B cell (primary cell): ENCODE results near the gene ARHGEF37. TPM values are rescaled to one million over a fixed set of nuclear protein-coding genes. Genes with fewer than 3 reads are reported as not detected.

ENCODE experiments used
- ATAC-seq: fragments of 200-7000 bp; cut with Tn5 transposase; one replicate; pipeline ENCODE4 v1.10.0; 2021; ENCODE audit warnings: low read depth, mild to moderate bottlenecking, moderate number of reproducible peaks, moderate library complexity
- CTCF ChIA-PET: fragments of 350-600 bp; sonication (Branson Sonifier 250); formaldehyde crosslinking; loops from one replicate; lab custom pipeline; 2021; ENCODE audit warnings: antibody characterized with exemption, inconsistent platforms; lab: Charles Lee
- POLR2A ChIA-PET: fragments of 350-600 bp; sonication (Branson Sonifier 250); formaldehyde crosslinking; loops from one replicate; lab custom pipeline; 2021; ENCODE audit warnings: antibody characterized with exemption; lab: Charles Lee
- DNase-seq: peaks from one replicate; pipeline ENCODE4 v3.0.0; 2013
- H2AFZ ChIP-seq: 2 replicates; pipeline ENCODE4 v1.6.1; 2012; ENCODE audit warnings: mild to moderate bottlenecking, low read depth, low read length; ENCODE audit not compliant: insufficient read depth, poor library complexity, severe bottlenecking
- H3K27ac ChIP-seq, 2 donors: 1 replicate in 1 of 2; 2 replicates in 1 of 2; pipeline ENCODE4 v1.5.1; 2012 to 2013; ENCODE audit warnings: low read length in 2 of 2, mild to moderate bottlenecking in 2 of 2, moderate library complexity in 1 of 2
- H3K27me3 ChIP-seq, 4 experiments: fragments of 200-600 bp in 1 of 4; sonication (generic) in 1 of 4; replicated peaks in 1 of 4; 1 replicate in 2 of 4; 2 replicates in 2 of 4; pipeline versions ENCODE4 v1.6.1 to v1.7.0; 2013 to 2016; ENCODE audit warnings: low read length in 3 of 4, mild to moderate bottlenecking in 2 of 4, mixed read lengths in 1 of 4, moderate library complexity in 1 of 4; ENCODE audit not compliant: insufficient read depth in 4 of 4, control insufficient read depth in 3 of 4; ENCODE audit errors: control extremely low read depth in 1 of 4
- H3K36me3 ChIP-seq, 2 experiments: replicated peaks in 1 of 2; 1 replicate in 1 of 2; 2 replicates in 1 of 2; pipeline versions ENCODE4 v1.6.1 to v1.7.1; 2013; ENCODE audit warnings: low read length in 1 of 2; ENCODE audit not compliant: insufficient read depth in 2 of 2, control insufficient read depth in 1 of 2; ENCODE audit errors: control extremely low read depth in 1 of 2, extremely low read depth in 1 of 2
- H3K4me1 ChIP-seq, 2 donors: fragments of 200-600 bp in 1 of 2; sonication (generic) in 1 of 2; 1 replicate in 1 of 2; 2 replicates in 1 of 2; pipeline versions ENCODE4 v1.5.1 to v1.6.1; 2013 to 2017; ENCODE audit warnings: low read length in 2 of 2; ENCODE audit not compliant: control insufficient read depth in 2 of 2, insufficient read depth in 2 of 2
- H3K4me2 ChIP-seq: replicated peaks from 2 replicates; pipeline ENCODE3; 2012; ENCODE audit warnings: mild to moderate bottlenecking, low read depth, low read length; ENCODE audit not compliant: poor library complexity, severe bottlenecking
- H3K4me3 ChIP-seq, 5 experiments: fragments of 200-600 bp in 1 of 5; sonication (generic) in 1 of 5; 1 replicate in 3 of 5; 2 replicates in 2 of 5; pipeline versions ENCODE4 v1.5.1 to v1.7.0; 2011 to 2016; ENCODE audit warnings: low read length in 4 of 5, mild to moderate bottlenecking in 4 of 5, low read depth in 2 of 5, control low read depth in 1 of 5, moderate library complexity in 1 of 5; ENCODE audit not compliant: insufficient read depth in 1 of 5; ENCODE audit errors: control extremely low read depth in 1 of 5, extremely low read depth in 1 of 5
- H3K79me2 ChIP-seq: fragments of 200-600 bp; sonication (generic); one replicate; pipeline ENCODE4 v1.6.0; 2016; ENCODE audit warnings: low read length; ENCODE audit not compliant: control insufficient read depth, insufficient read depth
- H3K9ac ChIP-seq: fragments of 200-600 bp; sonication (generic); 2 replicates; pipeline ENCODE4 v1.6.1; 2017; ENCODE audit warnings: mild to moderate bottlenecking, low read length, moderate library complexity
- H3K9me3 ChIP-seq, 3 donors: one replicate each; pipeline versions ENCODE4 v1.6.1 to v1.7.1; 2013; ENCODE audit warnings: low read length in 2 of 3; ENCODE audit not compliant: control insufficient read depth in 2 of 3, insufficient read depth in 1 of 3; ENCODE audit errors: control extremely low read depth in 1 of 3
- H4K20me1 ChIP-seq: 2 replicates; pipeline ENCODE4 v1.6.0; 2012; ENCODE audit warnings: mild to moderate bottlenecking, low read length; ENCODE audit not compliant: insufficient read depth, control insufficient read depth, poor library complexity, severe bottlenecking
- H3K27ac Mint-ChIP-seq: one replicate; pipeline ENCODE4 v1.8.0; 2021; ENCODE audit warnings: mixed read lengths
- H3K27me3 Mint-ChIP-seq: one replicate; pipeline ENCODE4 v1.8.0; 2021; ENCODE audit warnings: mixed read lengths
- H3K4me1 Mint-ChIP-seq: one replicate; pipeline ENCODE4 v1.8.0; 2021; ENCODE audit warnings: mixed read lengths
- H3K4me3 Mint-ChIP-seq: one replicate; pipeline ENCODE4 v1.8.0; 2021; ENCODE audit warnings: mixed read lengths
- H3K9me3 Mint-ChIP-seq: one replicate; pipeline ENCODE4 v1.8.0; 2022; ENCODE audit warnings: mixed read lengths; ENCODE audit not compliant: insufficient read depth
- CTCF ChIP-seq: fragments of 200-600 bp; IDR thresholded peaks from one replicate; pipeline ENCODE4 v1.8.0; 2022; ENCODE audit warnings: antibody characterized with exemption, mild to moderate bottlenecking
- EZH2 ChIP-seq: IDR thresholded peaks from 2 replicates; pipeline ENCODE4 v1.6.1; 2012; ENCODE audit warnings: borderline replicate concordance, low read depth, mild to moderate bottlenecking, moderate library complexity, low read length; ENCODE audit not compliant: insufficient read depth, poor library complexity, severe bottlenecking
- WGBS: methylation state at CpG from one replicate; pipeline ENCODE4 v1.1.5; 2013; ENCODE audit warnings: missing lambda C conversion rate; ENCODE audit not compliant: insufficient coverage; 5-methylcytosine and 5-hydroxymethylcytosine counted together
- intact Hi-C: fragments of 100-400 bp; cut with micrococcal nuclease; formaldehyde crosslinking; loops from one replicate; pipeline ENCODE4 v1.10.0; 2022
- polyA plus RNA-seq: library from polyadenylated mRNA; depleted of rRNA; stranded (reverse); fragments of >200 nt; gene quantifications from 2 replicates; pipeline ENCODE4 v1.2.3, GENCODE V29; 2012
- total RNA-seq, 2 donors: library from RNA; stranded (reverse); fragments of 120-200 nt in 1 of 2; gene quantifications; 1 replicate in 1 of 2; 2 replicates in 1 of 2; pipeline versions ENCODE4 v1.2.3 to v1.2.4, GENCODE V29; 2013 to 2022

Gene ARHGEF37
- total and polyA plus RNA-seq, 2 donors (not counting 1 experiment from before 2014, with no cell fraction given): 0.06 to 1.7 TPM

- TF ChIP-seq CTCF: no peak
- no peak for TF ChIP-seq EZH2
- Histone ChIP-seq H3K4me2 (no peak overlapping the region), H3K79me2 (no peaks in the 10 kb centered on the region), H3K27me3 (peaks cover 0 to 10% (median 6%) of the 10 kb centered on the region in 4 experiments), H2AFZ (no peak overlapping the region), H3K36me3 (no peaks in the 10 kb centered on the region), H3K4me1 (peaks cover 3 to 4% of the 10 kb centered on the region in 2 donors), H4K20me1 (no peaks in the 10 kb centered on the region), H3K9me3 (peaks cover 0 to 3% (median 0%) of the 10 kb centered on the region in 3 donors), H3K9ac (no peak overlapping the region), H3K27ac (no peak overlapping the region), H3K4me3 (no peak overlapping the region)
- H3K27me3 Mint-ChIP-seq: peaks cover 9% of the 10 kb centered on the region
- DNase-seq (no peak), ATAC-seq (no peak)
- H3K9me3 Mint-ChIP-seq: no peaks in the 10 kb centered on the region
- H3K27ac Mint-ChIP-seq: no peak overlapping the region
- POLR2A ChIA-PET: interaction anchor here (0.8 kb wide), 1 partner anchor 249 kb away, joined by 9 read pairs; no protein-coding TSS in a partner anchor
- intact Hi-C loops: no loop called here
- H3K4me1 Mint-ChIP-seq: peaks cover 4% of the 10 kb centered on the region
- CTCF ChIA-PET: interaction anchor here (0.7 to 1.0 kb wide), 2 partner anchors 14 to 17 kb away, joined by 3 read pairs; no protein-coding TSS in a partner anchor
- H3K4me3 Mint-ChIP-seq: no peak overlapping the region
- 100% methylated on average over 3 of the region's 3 CpGs for WGBS
Observed at GRCh38 chr5:149576021-149576420, 5.3 kb upstream of the ARHGEF37 start.

GRCh38 chr5:149578896-149579295 is 2.4 kb upstream of the ARHGEF37 start:
- no peak overlapping the region for H3K27ac ChIP-seq
- no peak for ATAC-seq
- 95% methylated on average over 5 of the region's 5 CpGs for WGBS
- no peaks in the 10 kb centered on the region for H4K20me1 ChIP-seq
- TF ChIP-seq CTCF (no peak), EZH2 (no peak)
- Mint-ChIP-seq H3K4me1 (peaks cover 10% of the 10 kb centered on the region), H3K27ac (no peak overlapping the region), H3K4me3 (no peak overlapping the region), H3K27me3 (peaks cover 17% of the 10 kb centered on the region), H3K9me3 (no peaks in the 10 kb centered on the region)
- no peak for DNase-seq
- no peak overlapping the region for H3K4me3 ChIP-seq
- peaks cover 10 to 11% of the 10 kb centered on the region in 2 donors for H3K4me1 ChIP-seq
- H3K36me3 ChIP-seq: no peaks in the 10 kb centered on the region
- H3K4me2 ChIP-seq: no peak overlapping the region
- H3K79me2 ChIP-seq: no peaks in the 10 kb centered on the region
- no peak overlapping the region for H2AFZ ChIP-seq
- H3K9ac ChIP-seq: no peak overlapping the region
- ChIA-PET CTCF (interaction anchor here (2.2 kb wide), 1 partner anchor 14 kb away, joined by 6 read pairs; no protein-coding TSS in a partner anchor), POLR2A (interaction anchor here (0.6 kb wide), 1 partner anchor 28 kb away, joined by 4 read pairs; the partner anchor contains the start of gene CSNK1A1)
- peaks cover 0 to 22% (median 11%) of the 10 kb centered on the region in 4 experiments for H3K27me3 ChIP-seq
- peaks cover 0 to 5% (median 0%) of the 10 kb centered on the region in 3 donors for H3K9me3 ChIP-seq
- intact Hi-C loops: no loop called here
